Vagina (tissue), 2 donors: Measurements from ENCODE around the gene FAM241A. TPM values are rescaled to one million over a fixed set of nuclear protein-coding genes. Genes with fewer than 3 reads are reported as not detected.

Source experiments
- DNase-seq, 2 donors: peaks; one replicate each; pipeline ENCODE4 v3.0.0-alpha.2; 2017; ENCODE audit errors: extremely low spot score in 2 of 2
- H3K27ac ChIP-seq: fragments of 200-600 bp; sonication (generic); one replicate; pipeline ENCODE4 v1.5.1; 2019
- H3K27me3 ChIP-seq: fragments of 200-600 bp; sonication (generic); one replicate; pipeline ENCODE4 v1.5.1; 2019
- H3K36me3 ChIP-seq, 2 donors: fragments of 200-600 bp; sonication (generic); one replicate each; pipeline ENCODE4 v1.5.1; 2017 to 2019
- H3K4me1 ChIP-seq: fragments of 200-600 bp; sonication (generic); one replicate; pipeline ENCODE4 v1.5.1; 2019
- H3K4me3 ChIP-seq, 2 donors: fragments of 200-600 bp; sonication (generic); 1 replicate in 1 of 2; 2 replicates in 1 of 2; pipeline ENCODE4 v1.5.1; 2016 to 2019
- H3K9me3 ChIP-seq: fragments of 200-600 bp; sonication (generic); one replicate; pipeline ENCODE4 v1.5.1; 2019
- POLR2A ChIP-seq, 2 donors: fragments of 450-650 bp; IDR thresholded peaks; one replicate each; pipeline ENCODE4 v1.6.1; 2017; ENCODE audit warnings: antibody characterized with exemption in 2 of 2, mild to moderate bottlenecking in 2 of 2, moderate library complexity in 2 of 2
- POLR2AphosphoS5 ChIP-seq, 2 donors: sonication (generic); formaldehyde crosslinking; IDR thresholded peaks; one replicate each; pipeline ENCODE4 v1.9.0; 2017; ENCODE audit warnings: antibody characterized with exemption in 2 of 2, mild to moderate bottlenecking in 2 of 2, low read depth in 1 of 2; ENCODE audit not compliant: insufficient read depth in 1 of 2
- intact Hi-C: fragments of 100-400 bp; cut with DNase I; formaldehyde crosslinking; loops from one replicate; pipeline ENCODE4 v1.15.1; 2023
- total RNA-seq: library from RNA; depleted of rRNA; stranded (reverse); fragments of >200 nt; gene quantifications from one replicate; pipeline ENCODE4 v1.2.3, GENCODE V29; 2016
- TF ChIP-seq, protein P1 (sequence below), 3 experiments: fragments of 450-650 bp in 2 of 3; fragments of 200-600 bp in 1 of 3; sonication (generic) in 1 of 3; IDR thresholded peaks; one replicate each; pipeline ENCODE4 v1.5.1; 2017 to 2019; ENCODE audit warnings: antibody characterized with exemption in 3 of 3, mild to moderate bottlenecking in 2 of 3, moderate library complexity in 2 of 3

Gene FAM241A
- total RNA-seq, 1 donor from 2014 or later: 3.4 TPM

DNA sequence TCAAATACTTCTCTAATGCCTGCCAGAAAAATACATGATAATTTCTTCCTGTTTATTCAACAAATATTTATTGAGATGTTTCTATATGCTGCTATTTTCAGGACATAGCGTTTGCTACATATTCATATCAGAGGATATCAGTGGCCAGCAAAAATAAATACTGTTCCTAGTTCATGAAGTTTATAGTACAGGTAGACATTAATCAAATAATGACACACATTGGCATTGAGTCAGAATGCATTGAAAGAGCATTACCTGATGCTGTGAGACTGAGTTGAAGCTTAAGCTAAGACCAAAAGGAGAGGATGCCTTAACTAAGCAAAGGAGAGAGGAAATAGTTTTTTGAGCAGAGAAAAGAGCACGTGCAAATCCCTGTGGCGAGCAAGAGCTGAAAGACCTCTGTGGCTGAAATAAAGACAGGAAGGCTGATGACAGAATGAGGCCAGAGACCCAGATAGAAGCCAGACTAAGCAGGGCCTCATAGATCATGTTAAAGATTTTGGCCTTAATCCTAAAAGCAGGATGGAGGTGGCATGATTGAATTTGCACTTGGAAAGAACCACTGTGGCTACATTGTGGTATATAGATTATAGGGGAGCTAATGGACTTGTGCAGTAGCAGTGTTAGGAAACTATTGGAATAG lies 36.2 kb downstream of the FAM241A start:
- Histone ChIP-seq H3K36me3 (no peaks in the 10 kb centered on the region), H3K9me3 (no peaks in the 10 kb centered on the region), H3K27me3 (no peaks in the 10 kb centered on the region), H3K4me1 (no peaks in the 10 kb centered on the region), H3K27ac (no peak overlapping the region), H3K4me3 (no peak overlapping the region)
- intact Hi-C loops: no loop called here
- no peak for DNase-seq
- TF ChIP-seq POLR2A (IDR thresholded peaks at IDR 0.05) (no peak), POLR2AphosphoS5 (IDR thresholded peaks at IDR 0.05; ENCODE audit: insufficient read depth in 1 of 2, low read depth in 1 of 2) (no peak)
- TF ChIP-seq, protein P1, sequence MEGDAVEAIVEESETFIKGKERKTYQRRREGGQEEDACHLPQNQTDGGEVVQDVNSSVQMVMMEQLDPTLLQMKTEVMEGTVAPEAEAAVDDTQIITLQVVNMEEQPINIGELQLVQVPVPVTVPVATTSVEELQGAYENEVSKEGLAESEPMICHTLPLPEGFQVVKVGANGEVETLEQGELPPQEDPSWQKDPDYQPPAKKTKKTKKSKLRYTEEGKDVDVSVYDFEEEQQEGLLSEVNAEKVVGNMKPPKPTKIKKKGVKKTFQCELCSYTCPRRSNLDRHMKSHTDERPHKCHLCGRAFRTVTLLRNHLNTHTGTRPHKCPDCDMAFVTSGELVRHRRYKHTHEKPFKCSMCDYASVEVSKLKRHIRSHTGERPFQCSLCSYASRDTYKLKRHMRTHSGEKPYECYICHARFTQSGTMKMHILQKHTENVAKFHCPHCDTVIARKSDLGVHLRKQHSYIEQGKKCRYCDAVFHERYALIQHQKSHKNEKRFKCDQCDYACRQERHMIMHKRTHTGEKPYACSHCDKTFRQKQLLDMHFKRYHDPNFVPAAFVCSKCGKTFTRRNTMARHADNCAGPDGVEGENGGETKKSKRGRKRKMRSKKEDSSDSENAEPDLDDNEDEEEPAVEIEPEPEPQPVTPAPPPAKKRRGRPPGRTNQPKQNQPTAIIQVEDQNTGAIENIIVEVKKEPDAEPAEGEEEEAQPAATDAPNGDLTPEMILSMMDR (IDR thresholded peaks at IDR 0.05): no peak

DNA sequence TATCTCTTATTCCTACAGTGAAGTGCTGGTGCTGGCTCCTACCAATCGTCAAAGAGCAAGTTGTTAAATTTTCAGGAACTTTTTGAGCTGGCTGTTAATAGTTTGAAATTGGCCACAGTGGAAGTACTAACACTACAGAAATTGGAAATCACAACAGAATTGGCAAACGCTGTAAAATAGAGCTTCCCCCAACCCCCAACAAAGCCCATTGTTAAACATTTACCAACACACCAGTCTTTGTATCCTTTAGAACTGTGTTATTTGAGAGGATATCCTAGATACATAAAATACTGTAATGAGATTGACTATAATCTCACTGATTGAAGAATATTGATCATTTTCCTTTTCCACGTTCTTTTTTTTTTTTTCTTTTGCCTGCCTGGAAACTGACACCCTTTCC lies 37.4 kb downstream of the FAM241A start:
- intact Hi-C loops: no loop called here
- TF ChIP-seq POLR2AphosphoS5 (IDR thresholded peaks at IDR 0.05; ENCODE audit: insufficient read depth in 1 of 2, low read depth in 1 of 2): no peak
- no peak for TF ChIP-seq POLR2A (IDR thresholded peaks at IDR 0.05)
- no peaks in the 10 kb centered on the region for H3K9me3 ChIP-seq

DNA sequence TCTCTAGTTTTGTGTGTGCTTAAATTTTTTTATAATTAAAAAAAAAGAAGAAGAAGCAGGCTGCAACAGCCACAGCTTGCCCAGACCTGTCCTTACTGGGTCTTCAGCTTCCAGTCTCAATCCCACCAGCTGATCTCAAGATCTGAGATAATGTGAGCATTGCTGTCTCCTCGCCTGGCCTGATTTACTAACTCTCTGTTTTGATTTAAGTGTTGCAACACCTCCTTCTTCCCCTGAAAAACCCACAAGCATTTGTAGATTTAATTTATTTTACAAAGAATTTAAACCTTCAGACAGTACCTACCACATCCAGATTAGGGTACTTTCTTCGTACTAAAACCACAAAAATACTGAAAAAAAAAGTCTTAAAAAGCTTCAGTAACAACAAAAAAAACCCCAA lies 38.0 kb downstream of the FAM241A start:
- Histone ChIP-seq H3K36me3 (no peaks in the 10 kb centered on the region), H3K27me3 (no peaks in the 10 kb centered on the region), H3K27ac (no peak overlapping the region), H3K4me3 (no peak overlapping the region), H3K4me1 (no peaks in the 10 kb centered on the region), H3K9me3 (no peaks in the 10 kb centered on the region)
- no peak for DNase-seq
- TF ChIP-seq POLR2AphosphoS5 (IDR thresholded peaks at IDR 0.05; ENCODE audit: insufficient read depth in 1 of 2, low read depth in 1 of 2) (no peak), POLR2A (IDR thresholded peaks at IDR 0.05) (no peak)
- TF ChIP-seq, protein P1 (IDR thresholded peaks at IDR 0.05): no peak
- intact Hi-C loops: no loop called here

More for the DNA sequence above, 37.4 kb downstream of the FAM241A start:
- H3K36me3 ChIP-seq: no peaks in the 10 kb centered on the region
- H3K27me3 ChIP-seq: no peaks in the 10 kb centered on the region
- no peak overlapping the region for H3K4me3 ChIP-seq
- DNase-seq: no peak
- no peaks in the 10 kb centered on the region for H3K4me1 ChIP-seq
- no peak overlapping the region for H3K27ac ChIP-seq

DNA sequence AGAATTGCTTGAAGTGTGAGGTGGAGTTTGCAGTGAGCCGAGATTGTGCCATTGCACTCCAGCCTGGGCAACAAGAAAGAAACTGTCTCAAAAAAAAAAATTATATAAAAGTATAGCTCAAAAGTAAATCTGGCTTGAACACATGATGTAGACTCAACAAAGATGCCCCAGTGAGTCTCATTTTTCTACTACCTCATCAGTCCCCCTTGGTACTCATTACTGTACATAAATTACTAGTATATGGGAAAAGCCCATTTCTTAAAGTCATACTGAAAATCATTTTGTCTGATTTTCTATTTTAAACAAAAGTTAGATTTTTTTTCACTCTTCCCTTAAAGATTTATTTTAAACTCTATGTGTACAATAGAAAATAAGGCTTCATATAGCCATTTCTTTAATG lies 39.2 kb downstream of the FAM241A start:
- Histone ChIP-seq H3K4me1 (no peaks in the 10 kb centered on the region), H3K4me3 (no peak overlapping the region), H3K27ac (no peak overlapping the region), H3K9me3 (no peaks in the 10 kb centered on the region), H3K27me3 (no peaks in the 10 kb centered on the region), H3K36me3 (no peaks in the 10 kb centered on the region)
- DNase-seq: no peak
- intact Hi-C loops: no loop called here
- TF ChIP-seq POLR2A (IDR thresholded peaks at IDR 0.05) (no peak), POLR2AphosphoS5 (IDR thresholded peaks at IDR 0.05; ENCODE audit: insufficient read depth in 1 of 2, low read depth in 1 of 2) (no peak)
- TF ChIP-seq, protein P1 (IDR thresholded peaks at IDR 0.05): no peak

DNA sequence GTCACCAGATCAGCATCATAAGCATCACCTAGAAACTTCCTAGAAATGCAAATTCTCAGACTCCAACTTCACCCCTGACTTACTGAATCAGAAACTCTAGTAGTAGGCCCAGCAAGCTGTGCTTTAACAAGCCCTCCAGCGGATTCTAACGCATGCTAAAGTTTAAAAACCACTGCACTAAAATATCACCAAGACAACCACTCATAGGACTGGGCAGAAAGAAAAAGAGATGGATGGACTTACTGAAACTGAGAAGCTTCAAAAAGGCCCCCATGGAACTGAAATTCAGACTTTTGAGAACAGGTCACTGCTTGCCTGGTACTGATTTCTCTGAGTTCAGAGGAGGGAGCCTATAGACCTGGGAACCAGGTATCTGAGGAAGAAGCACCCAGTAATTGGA lies 40.1 kb downstream of the FAM241A start:
- no peaks in the 10 kb centered on the region for H3K9me3 ChIP-seq
- no peaks in the 10 kb centered on the region for H3K36me3 ChIP-seq
- DNase-seq: no peak
- TF ChIP-seq POLR2A (IDR thresholded peaks at IDR 0.05) (no peak), POLR2AphosphoS5 (IDR thresholded peaks at IDR 0.05; ENCODE audit: insufficient read depth in 1 of 2, low read depth in 1 of 2) (no peak)
- TF ChIP-seq, protein P1 (IDR thresholded peaks at IDR 0.05): no peak
- H3K4me3 ChIP-seq: no peak overlapping the region
- no peaks in the 10 kb centered on the region for H3K4me1 ChIP-seq
- no peaks in the 10 kb centered on the region for H3K27me3 ChIP-seq
- H3K27ac ChIP-seq: no peak overlapping the region
- intact Hi-C loops: no loop called here
